ENCODE results near the gene GABPB2.
A peak's percentile ranks its signal among the peaks of the same experiment; 100 is the strongest.

The GABPB2 gene

GRCh38 chr1:151070474-151071276 lies at the start of gene GABPB2:
GABPB2 (plus strand) TSS chr1:151070761; CDS start chr1:151088190, 17,429 bp downstream.
- DNase-seq (ENCODE audit: low read depth) = peak; percentile 72

- DNase-seq (ENCODE audit: low read depth) = peak; percentile 79
Measured at GRCh38 chr1:151024540-151025146, 45.9 kb upstream of the GABPB2 start.

DNA sequence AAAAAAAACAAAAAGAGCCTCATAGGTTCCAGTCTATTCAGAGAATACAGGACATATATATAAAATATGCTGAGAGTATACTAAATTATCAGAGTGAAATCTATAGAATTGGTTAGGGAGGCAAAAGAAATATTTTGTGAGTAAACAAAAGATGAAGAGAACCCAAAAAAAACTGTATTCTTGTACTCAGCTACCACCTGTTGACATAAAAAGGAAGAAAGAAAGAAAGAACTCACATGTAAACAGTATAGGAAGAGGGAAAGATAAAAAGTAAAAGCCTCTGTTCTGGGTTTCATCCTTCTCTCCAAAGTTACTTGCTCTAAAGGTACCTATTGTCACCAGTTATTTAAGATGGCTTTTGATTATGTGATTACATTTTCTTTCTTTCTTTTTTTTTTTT lies 44.1 kb upstream of the GABPB2 start:
- DNase-seq (ENCODE audit: low read depth) = no peak

DNA sequence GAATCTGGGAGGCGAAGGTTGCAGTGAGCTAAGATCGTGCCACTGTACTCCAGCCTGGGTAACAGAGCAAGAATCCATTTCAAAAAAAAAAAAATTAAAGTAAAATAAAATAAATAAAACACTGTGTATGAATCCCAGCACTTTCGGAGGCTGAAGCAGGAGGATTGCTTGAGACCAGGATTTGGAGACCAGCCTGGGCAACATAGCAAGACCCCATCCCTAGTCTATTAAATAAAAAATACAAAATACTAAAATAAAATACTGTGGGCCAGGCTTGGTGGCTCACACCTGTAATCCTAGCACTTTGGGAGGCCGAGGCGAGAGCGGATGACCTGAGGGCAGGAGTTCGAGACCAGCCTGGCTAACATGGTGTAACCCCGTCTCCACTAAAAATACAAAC lies 38.4 kb upstream of the GABPB2 start:
- no peak for DNase-seq (ENCODE audit: low read depth)

- DNase-seq (ENCODE audit: low read depth) = no peak
Measured at GRCh38 chr1:151035167-151035566, 35.4 kb upstream of the GABPB2 start.

GRCh38 chr1:151036356-151036755 lies 34.2 kb upstream of the GABPB2 start, which contains the start of gene BNIPL:
BNIPL (plus strand) TSS chr1:151036586; CDS start chr1:151036726, 140 bp downstream.
- DNase-seq (ENCODE audit: low read depth) = no peak

DNA sequence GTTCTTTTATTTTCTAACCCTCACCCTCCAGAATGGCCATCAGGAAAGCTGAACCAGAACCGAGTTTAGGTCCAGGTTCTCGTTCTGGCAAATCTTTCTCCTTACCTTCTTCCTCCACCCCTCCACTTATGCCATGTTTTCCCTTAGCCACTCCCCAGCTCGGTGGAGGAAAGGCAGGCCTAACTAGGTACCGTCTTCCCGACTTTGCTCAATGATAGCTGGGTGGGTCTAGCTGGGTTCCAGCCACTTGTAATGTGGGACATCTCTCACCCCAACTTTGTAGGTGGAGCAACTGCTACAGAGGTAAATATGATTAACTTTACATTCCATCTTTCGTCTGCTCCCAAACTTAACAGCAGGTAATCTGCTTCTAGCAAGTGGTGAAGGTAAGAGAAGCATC lies 33.5 kb upstream of the GABPB2 start:
- no peak for DNase-seq (ENCODE audit: low read depth)

DNA sequence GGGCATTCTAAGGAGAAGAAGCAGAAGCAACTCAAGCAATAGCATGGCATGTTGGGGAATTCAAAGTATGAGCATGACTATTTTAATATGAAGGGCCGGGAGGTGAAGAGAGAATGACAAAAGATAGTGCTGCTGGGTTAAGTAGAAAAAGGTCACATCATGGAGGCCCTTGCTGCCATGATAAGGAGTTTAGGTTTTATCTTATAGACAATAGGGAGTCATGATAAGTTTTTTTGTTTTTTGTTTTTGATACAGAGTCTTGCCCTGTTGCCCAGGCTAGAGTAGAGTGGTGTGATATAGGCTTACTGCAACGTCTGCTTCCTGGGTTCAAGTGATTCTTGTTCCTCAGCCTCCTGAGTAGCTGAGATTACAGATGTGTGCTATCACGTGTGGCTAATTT lies 31.0 kb upstream of the GABPB2 start:
- DNase-seq (ENCODE audit: low read depth) = no peak

DNA sequence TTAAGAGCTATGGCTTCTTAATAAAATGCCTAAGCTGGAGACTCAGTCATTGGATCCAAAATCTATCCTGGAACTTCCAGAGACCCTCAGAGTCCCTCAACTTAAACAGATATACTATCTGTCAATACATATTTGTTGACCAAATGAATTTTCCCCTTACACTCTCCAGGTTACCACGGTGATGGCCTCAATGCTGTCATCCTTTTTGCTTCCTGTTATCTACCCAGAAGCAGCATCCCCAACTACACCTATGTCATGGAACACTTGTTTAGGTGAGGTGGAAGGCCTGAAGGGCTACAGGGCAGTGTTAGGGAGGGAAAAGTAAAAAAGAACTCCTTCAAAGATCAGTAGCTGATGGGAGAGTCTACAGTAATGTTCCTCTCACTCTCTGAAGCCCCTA lies 27.4 kb upstream of the GABPB2 start:
- no peak for DNase-seq (ENCODE audit: low read depth)

DNA sequence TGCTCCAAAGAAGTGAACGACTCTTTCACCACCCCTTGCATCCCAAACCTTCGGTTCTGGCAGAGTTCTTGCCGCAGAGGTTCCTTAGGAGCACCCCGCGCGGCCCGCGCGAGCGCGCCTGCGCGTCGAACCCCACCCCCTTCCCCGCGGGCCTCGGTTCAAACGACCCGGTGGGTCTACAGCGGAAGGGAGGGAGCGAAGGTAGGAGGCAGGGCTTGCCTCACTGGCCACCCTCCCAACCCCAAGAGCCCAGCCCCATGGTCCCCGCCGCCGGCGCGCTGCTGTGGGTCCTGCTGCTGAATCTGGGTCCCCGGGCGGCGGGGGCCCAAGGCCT lies 23.0 kb upstream of the GABPB2 start, which contains the start of gene C1orf56:
Gene C1orf56, plus strand, starts transcription at position 161 of the 334 bp plus-strand sequence. Its CDS starts 97 bp downstream, at position 258.
- DNase-seq (ENCODE audit: low read depth) = peak; percentile 41

GRCh38 chr1:151047925-151048644 lies 22.5 kb upstream of the GABPB2 start:
- no peak for DNase-seq (ENCODE audit: low read depth)

DNA sequence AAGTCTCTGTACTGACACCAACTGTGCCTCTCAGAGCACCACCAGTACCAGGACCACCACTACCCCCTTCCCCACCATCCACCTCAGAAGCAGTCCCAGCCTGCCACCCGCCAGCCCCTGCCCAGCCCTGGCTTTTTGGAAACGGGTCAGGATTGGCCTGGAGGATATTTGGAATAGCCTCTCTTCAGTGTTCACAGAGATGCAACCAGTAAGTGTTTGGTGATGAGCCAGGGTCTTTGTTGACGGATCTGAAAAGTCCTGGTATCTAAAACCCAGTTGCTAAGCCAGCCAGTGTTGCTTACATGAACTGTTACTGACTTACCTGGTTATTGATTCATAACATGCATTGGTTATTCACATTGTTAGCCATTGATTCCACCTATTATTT lies 21.9 kb upstream of the GABPB2 start:
- no peak for DNase-seq (ENCODE audit: low read depth)

GRCh38 chr1:151049458-151049857 lies 21.1 kb upstream of the GABPB2 start:
- no peak for DNase-seq (ENCODE audit: low read depth)

DNA sequence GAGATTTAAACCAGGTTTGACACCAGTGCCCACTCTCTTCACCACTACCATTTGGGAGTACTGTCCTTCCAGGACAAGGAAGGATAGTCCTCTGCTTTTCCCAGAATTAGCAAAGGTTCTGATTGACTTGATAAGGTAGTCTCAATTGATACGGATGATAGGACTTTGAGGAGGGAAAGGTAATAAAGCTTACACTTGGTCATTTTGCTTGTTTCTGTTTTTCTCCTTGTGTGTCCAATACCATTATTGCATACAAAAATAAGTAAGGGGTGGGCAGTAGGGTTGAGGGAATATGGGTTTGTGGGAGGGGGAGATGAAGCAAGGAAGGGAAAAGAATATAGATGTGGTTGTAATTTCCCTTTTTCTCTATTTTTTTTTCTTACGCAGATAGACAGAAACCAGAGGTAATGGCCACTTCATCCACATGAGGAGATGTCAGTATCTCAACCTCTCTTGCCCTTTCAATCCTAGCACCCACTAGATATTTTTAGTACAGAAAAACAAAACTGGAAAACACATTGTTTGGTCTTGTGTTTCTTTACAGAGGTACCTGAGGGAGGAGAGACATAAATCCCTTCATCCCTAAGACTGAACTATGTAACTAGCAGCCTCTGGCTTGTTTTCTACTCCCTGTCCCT lies 20.4 kb upstream of the GABPB2 start:
- no peak for DNase-seq (ENCODE audit: low read depth)

GRCh38 chr1:151051356-151052009 lies 19.1 kb upstream of the GABPB2 start:
- DNase-seq (ENCODE audit: low read depth) = no peak

DNA sequence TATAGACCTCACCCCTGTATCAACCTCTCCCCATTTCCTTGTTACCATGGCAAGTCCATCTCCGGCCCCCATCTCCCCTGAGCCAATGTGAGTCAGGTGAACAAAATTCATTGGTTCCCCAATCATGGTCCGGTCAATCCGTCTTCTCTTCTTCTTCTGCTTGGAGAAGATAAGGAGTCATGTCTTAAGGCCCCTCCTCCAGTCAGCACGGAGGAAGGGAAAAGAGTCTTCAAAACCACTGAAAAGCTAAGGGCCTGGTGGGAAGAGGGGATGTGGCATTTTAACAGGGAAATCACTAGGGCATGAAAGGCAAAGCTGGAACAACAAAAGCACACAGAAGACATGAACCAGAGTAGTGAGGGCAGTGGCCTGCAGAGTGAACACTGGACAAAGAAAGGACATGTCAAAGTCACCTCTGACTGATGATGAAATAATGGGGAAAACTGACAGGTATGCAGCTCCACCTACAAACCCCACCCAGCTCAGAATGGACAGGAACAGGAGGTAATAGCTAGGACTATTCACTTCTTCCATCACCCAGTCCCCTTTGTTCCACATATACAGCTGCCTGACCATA lies 15.5 kb upstream of the GABPB2 start:
- no peak for DNase-seq (ENCODE audit: low read depth)

DNA sequence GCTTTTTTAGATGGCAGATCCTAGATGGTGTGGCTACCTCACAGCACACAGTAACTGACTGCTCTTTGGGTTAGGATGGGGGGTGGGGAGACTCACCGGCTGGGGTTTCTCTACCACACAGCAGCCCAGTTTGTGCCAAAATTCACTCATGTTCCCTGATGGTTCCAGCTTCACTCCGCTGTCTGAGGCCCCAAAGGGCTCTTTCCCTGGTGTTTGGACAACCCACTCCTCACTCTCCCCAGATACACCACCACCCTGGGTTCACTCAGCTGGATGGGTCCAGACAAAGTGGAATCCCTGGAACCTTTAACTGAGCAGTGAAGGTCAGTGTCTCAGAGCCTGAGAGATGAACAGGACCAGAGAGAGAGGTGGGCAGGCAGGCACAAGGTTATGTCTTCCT lies 15.0 kb upstream of the GABPB2 start:
- DNase-seq (ENCODE audit: low read depth) = no peak

DNA sequence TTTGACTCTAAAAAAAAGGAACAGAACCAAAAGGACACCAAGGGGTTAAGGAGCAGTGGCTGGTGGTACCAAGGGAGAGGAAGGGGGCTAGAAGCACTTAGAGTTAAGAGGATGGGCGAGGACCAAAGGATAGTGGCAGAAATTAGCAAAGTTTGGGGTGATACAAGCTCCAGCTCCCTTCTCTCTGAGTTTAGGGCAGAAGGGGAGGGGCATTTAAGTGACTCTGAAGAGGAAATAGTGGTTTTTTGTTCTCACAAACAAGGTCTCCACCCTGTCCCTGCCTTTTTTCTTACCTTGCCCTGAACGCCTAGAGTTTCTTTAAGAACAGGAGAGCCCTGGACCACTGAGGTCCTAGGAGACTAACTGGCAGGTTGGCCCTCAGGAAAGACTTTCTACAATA lies 14.4 kb upstream of the GABPB2 start:
- no peak for DNase-seq (ENCODE audit: low read depth)

DNA sequence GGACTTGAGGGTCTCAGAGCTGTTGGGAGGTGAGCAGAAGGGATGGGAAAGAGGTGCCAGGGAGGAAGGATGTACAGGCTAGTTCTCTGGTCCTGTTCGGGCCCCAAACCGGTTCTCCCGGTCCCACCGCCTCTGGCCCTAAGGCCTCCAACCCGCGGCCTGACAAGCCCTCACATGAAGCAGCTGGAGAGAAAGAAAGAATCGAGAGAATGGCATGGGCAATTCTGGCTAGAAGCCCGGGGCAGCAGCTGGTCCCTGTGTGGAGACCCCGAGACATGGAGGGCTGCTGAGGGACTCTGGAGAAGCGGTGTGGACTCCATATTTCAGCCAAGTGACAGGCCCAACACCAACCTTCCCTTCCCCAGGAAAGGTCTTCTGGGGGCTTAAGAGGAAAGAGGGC lies 11.9 kb upstream of the GABPB2 start:
- DNase-seq (ENCODE audit: low read depth) = no peak

DNA sequence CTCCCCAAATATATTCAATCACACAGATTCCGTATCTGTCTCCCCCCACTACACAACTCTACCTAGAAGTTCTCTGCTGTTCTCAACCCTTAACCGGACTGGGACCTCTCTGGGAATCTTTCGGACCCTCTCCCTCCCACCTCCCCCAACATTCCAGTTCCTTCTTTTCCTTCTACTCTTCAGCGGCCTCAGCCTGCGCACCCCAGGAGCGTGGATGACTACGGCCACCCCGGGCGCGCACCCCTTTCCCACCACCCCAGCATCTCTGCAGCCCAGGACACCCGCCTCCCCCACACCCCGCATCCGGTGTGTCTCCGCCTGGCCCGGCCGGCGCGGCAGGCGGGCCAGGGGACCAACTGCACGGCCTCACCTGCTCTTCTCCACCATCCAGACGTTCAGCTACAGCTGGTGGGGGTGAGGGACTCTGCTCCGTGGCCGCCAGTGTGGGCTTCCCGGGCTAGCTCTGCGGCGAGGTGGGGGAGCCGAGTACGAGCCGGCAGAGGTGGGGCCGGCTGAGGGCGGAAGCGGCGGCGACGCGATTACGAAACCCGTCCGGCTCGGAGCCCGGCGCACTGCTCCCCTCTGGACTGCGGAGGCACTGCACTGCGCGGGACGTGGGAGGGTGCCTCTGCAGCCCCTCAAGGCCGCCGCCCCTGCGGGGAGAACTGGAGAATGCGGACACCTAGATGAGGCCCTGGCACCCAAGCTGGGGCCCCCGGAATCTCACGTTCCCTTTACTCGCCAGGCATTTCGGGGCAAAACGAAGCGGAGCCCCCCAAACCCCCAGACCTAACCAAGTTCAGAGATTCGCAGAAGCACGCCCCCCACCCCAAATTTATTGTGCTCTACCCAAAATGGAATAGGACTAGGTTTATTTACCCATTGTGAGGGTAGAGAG lies 11.2 kb upstream of the GABPB2 start, which contains the start of gene CDC42SE1:
Gene CDC42SE1, minus strand, starts transcription at position 514 of the 898 bp plus-strand sequence. CDS start 3,892 bp downstream, outside the sequence.
- DNase-seq (ENCODE audit: low read depth) = peak; percentile 73

Measured in stimulated activated CD4-positive, alpha-beta T cell treated with anti-CD3 and anti-CD28 coated beads, Interleukin-2, amount 100 ng/mL, for 4 hours (primary cell).